ENCODE results near the gene ITSN2.
"Not testable (repeated sequence)": the region's sequence is repeated elsewhere in the genome, so short reads cannot be mapped to it uniquely, and the experiment has no call there.

DNA sequence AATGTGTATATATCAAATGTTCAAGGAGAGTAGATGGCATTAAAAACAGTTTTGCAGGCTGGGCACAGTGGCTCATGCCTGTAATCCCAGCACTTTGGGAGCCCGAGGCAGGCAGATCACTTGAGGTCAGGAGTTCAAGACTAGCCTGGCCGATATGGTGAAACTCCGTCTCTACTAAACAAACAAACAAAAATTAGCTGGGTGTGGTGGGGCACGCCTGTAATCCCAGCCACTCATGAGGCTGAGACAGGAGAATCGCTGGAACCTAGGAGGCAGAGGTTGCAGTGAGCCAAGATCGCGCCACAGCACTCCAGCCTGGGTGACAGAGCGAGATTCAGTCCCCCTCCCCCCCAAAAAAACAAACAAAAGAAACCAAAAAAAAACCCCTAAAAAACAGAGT, 48.4 kb upstream of the ITSN2 start:
- TF ChIP-seq, protein P1, sequence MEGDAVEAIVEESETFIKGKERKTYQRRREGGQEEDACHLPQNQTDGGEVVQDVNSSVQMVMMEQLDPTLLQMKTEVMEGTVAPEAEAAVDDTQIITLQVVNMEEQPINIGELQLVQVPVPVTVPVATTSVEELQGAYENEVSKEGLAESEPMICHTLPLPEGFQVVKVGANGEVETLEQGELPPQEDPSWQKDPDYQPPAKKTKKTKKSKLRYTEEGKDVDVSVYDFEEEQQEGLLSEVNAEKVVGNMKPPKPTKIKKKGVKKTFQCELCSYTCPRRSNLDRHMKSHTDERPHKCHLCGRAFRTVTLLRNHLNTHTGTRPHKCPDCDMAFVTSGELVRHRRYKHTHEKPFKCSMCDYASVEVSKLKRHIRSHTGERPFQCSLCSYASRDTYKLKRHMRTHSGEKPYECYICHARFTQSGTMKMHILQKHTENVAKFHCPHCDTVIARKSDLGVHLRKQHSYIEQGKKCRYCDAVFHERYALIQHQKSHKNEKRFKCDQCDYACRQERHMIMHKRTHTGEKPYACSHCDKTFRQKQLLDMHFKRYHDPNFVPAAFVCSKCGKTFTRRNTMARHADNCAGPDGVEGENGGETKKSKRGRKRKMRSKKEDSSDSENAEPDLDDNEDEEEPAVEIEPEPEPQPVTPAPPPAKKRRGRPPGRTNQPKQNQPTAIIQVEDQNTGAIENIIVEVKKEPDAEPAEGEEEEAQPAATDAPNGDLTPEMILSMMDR (IDR thresholded peaks at IDR 0.05; ENCODE audit: low read depth, low read length) = not testable (repeated sequence)
- not testable (repeated sequence) for TF ChIP-seq MYC (IDR thresholded peaks at IDR 0.05; ENCODE audit: low read depth, low read length)

Measured in NB4 (cell line).